Measurements from ENCODE around the gene PARP3. TPM values are rescaled to one million over a fixed set of nuclear protein-coding genes. Genes with fewer than 3 reads are reported as not detected.

PARP3 gene
- total RNA-seq, 1 donor from 2014 or later, result 4.8 TPM

DNA sequence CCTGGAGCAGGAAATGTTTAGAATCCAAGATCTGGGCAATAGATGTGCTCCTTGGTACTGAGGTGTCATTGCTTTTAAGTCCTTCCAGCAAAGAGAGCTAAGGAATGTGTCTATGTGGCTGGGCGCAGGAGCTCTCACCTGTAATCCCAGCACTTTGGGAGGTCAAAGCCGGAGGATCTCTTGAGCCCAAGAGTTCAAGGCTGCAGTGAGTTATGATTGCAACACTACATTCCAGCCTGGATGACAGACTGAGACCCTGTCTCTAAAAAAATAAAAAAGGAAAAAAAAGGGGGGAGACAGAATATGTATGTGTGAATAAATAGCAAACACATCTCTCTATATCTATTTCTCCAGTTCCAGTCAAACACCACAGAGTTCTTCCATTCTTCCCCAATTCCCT is 8.7 kb downstream of the PARP3 start:
- Histone ChIP-seq H3K4me2 (ENCODE audit: low read length) (no peak overlapping the region), H3K36me3 (ENCODE audit: insufficient read depth, low read length) (no peaks in the 10 kb centered on the region), H3K27me3 (ENCODE audit: insufficient read depth, low read length) (peaks cover 9% of the 10 kb centered on the region), H3K9me3 (ENCODE audit: insufficient read depth, low read depth, low read length) (no peaks in the 10 kb centered on the region), H3K9ac (ENCODE audit: low read length) (no peak overlapping the region), H4K20me1 (ENCODE audit: insufficient read depth, low read length) (peaks cover 4% of the 10 kb centered on the region), H2AFZ (ENCODE audit: low read depth, low read length) (no peak overlapping the region), H3K79me2 (ENCODE audit: insufficient read depth, low read length) (no peaks in the 10 kb centered on the region), H3K4me1 (ENCODE audit: insufficient read depth, low read length) (peaks cover 9% of the 10 kb centered on the region), H3K27ac (ENCODE audit: low read depth, low read length) (no peak overlapping the region), H3K4me3 (ENCODE audit: insufficient read depth, low read depth, low read length) (no peak overlapping the region)
- FAIRE-seq, result no peak
- no peaks in the 10 kb centered on the region for H3K4me1 Mint-ChIP-seq (ENCODE audit: low read depth, unreplicated experiment)
- peaks cover 7% of the 10 kb centered on the region for H3K9me3 Mint-ChIP-seq (ENCODE audit: unreplicated experiment)
- H3K27me3 Mint-ChIP-seq (ENCODE audit: low read depth, unreplicated experiment), result peaks cover 63% of the 10 kb centered on the region
- no peak for DNase-seq (ENCODE audit: low read depth)
- no peak overlapping the region for H3K4me3 Mint-ChIP-seq (ENCODE audit: unreplicated experiment)
- peaks cover 14% of the 10 kb centered on the region for H3K36me3 Mint-ChIP-seq (ENCODE audit: low read depth, unreplicated experiment)
- H3K27ac Mint-ChIP-seq (ENCODE audit: unreplicated experiment), result no peak overlapping the region
- no peak for TF ChIP-seq EZH2 (IDR thresholded peaks at IDR 0.05; ENCODE audit: insufficient read depth, low read length)
- TF ChIP-seq, protein P1, sequence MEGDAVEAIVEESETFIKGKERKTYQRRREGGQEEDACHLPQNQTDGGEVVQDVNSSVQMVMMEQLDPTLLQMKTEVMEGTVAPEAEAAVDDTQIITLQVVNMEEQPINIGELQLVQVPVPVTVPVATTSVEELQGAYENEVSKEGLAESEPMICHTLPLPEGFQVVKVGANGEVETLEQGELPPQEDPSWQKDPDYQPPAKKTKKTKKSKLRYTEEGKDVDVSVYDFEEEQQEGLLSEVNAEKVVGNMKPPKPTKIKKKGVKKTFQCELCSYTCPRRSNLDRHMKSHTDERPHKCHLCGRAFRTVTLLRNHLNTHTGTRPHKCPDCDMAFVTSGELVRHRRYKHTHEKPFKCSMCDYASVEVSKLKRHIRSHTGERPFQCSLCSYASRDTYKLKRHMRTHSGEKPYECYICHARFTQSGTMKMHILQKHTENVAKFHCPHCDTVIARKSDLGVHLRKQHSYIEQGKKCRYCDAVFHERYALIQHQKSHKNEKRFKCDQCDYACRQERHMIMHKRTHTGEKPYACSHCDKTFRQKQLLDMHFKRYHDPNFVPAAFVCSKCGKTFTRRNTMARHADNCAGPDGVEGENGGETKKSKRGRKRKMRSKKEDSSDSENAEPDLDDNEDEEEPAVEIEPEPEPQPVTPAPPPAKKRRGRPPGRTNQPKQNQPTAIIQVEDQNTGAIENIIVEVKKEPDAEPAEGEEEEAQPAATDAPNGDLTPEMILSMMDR (IDR thresholded peaks at IDR 0.05; ENCODE audit: insufficient read depth, low read depth, low read length), result no peak

DNA sequence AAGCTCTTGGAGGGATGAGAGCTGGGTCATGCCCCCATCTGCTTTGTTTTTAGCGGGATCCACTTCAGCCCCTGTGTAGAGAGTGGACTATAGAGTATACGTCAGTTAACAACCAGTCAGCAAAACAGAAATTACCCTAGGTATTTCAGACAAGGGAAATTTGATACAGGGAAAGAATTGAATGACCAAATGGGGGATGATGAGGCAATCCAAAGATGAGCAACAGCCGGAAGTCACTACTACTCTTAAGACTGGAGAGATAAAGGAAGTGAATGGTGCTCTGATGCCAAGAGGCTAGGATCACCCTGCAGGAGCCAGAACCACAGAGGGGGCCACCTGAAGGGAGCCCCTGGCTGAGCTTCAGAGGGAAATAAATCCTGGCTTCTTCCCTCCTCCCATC is 11.3 kb downstream of the PARP3 start:
- Histone ChIP-seq H3K36me3 (ENCODE audit: insufficient read depth, low read length) (peaks cover 4% of the 10 kb centered on the region), H3K4me1 (ENCODE audit: insufficient read depth, low read length) (peaks cover 9% of the 10 kb centered on the region), H3K9ac (ENCODE audit: low read length) (no peak overlapping the region), H3K27me3 (ENCODE audit: insufficient read depth, low read length) (peaks cover 9% of the 10 kb centered on the region), H3K9me3 (ENCODE audit: insufficient read depth, low read depth, low read length) (no peaks in the 10 kb centered on the region), H4K20me1 (ENCODE audit: insufficient read depth, low read length) (peaks cover 16% of the 10 kb centered on the region), H2AFZ (ENCODE audit: low read depth, low read length) (no peak overlapping the region), H3K27ac (ENCODE audit: low read depth, low read length) (no peak overlapping the region), H3K4me3 (ENCODE audit: insufficient read depth, low read depth, low read length) (no peak overlapping the region), H3K79me2 (ENCODE audit: insufficient read depth, low read length) (no peaks in the 10 kb centered on the region), H3K4me2 (ENCODE audit: low read length) (no peak overlapping the region)
- H3K4me3 Mint-ChIP-seq (ENCODE audit: unreplicated experiment), result no peak overlapping the region
- TF ChIP-seq, protein P1 (IDR thresholded peaks at IDR 0.05; ENCODE audit: insufficient read depth, low read depth, low read length), result no peak
- TF ChIP-seq EZH2 (IDR thresholded peaks at IDR 0.05; ENCODE audit: insufficient read depth, low read length), result no peak
- peaks cover 5% of the 10 kb centered on the region for H3K9me3 Mint-ChIP-seq (ENCODE audit: unreplicated experiment)
- H3K4me1 Mint-ChIP-seq (ENCODE audit: low read depth, unreplicated experiment), result no peaks in the 10 kb centered on the region
- peak; percentile 47 for DNase-seq (ENCODE audit: low read depth)
- peaks cover 44% of the 10 kb centered on the region for H3K27me3 Mint-ChIP-seq (ENCODE audit: low read depth, unreplicated experiment)
- no peak overlapping the region for H3K27ac Mint-ChIP-seq (ENCODE audit: unreplicated experiment)
- peak; percentile 34 for FAIRE-seq
- peaks cover 9% of the 10 kb centered on the region for H3K36me3 Mint-ChIP-seq (ENCODE audit: low read depth, unreplicated experiment)

DNA sequence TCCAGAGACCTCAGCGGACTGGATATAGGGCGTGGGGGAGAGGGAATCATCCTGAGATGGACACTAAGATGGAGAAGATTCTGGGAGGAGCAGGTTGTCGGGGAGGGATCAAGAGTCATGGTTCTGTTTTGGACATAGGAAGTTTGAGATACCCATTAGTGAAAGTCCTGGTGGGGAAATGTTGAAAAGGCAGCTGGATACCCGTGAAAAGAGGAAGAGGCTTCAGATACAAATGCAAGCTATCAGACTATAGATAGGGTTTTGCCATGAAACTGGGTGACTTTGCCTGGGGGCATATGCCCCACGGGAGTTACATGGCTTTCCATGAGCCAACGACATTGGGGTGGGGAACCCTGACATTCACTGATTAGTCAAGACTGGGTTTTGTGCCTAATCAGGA is 11.9 kb downstream of the PARP3 start:
- DNase-seq (ENCODE audit: low read depth) (no peak), FAIRE-seq (no peak)
- Histone ChIP-seq H3K36me3 (ENCODE audit: insufficient read depth, low read length) (peaks cover 4% of the 10 kb centered on the region), H3K4me3 (ENCODE audit: insufficient read depth, low read depth, low read length) (no peak overlapping the region), H3K27me3 (ENCODE audit: insufficient read depth, low read length) (peaks cover 9% of the 10 kb centered on the region), H3K9me3 (ENCODE audit: insufficient read depth, low read depth, low read length) (no peaks in the 10 kb centered on the region), H3K9ac (ENCODE audit: low read length) (no peak overlapping the region), H2AFZ (ENCODE audit: low read depth, low read length) (no peak overlapping the region), H4K20me1 (ENCODE audit: insufficient read depth, low read length) (peaks cover 16% of the 10 kb centered on the region), H3K27ac (ENCODE audit: low read depth, low read length) (no peak overlapping the region), H3K4me1 (ENCODE audit: insufficient read depth, low read length) (peaks cover 9% of the 10 kb centered on the region), H3K4me2 (ENCODE audit: low read length) (no peak overlapping the region), H3K79me2 (ENCODE audit: insufficient read depth, low read length) (no peaks in the 10 kb centered on the region)
- Mint-ChIP-seq H3K27me3 (ENCODE audit: low read depth, unreplicated experiment) (peaks cover 38% of the 10 kb centered on the region), H3K27ac (ENCODE audit: unreplicated experiment) (no peak overlapping the region), H3K4me1 (ENCODE audit: low read depth, unreplicated experiment) (no peaks in the 10 kb centered on the region), H3K9me3 (ENCODE audit: unreplicated experiment) (peaks cover 5% of the 10 kb centered on the region), H3K36me3 (ENCODE audit: low read depth, unreplicated experiment) (peaks cover 12% of the 10 kb centered on the region), H3K4me3 (ENCODE audit: unreplicated experiment) (no peak overlapping the region)
- TF ChIP-seq, protein P1 (IDR thresholded peaks at IDR 0.05; ENCODE audit: insufficient read depth, low read depth, low read length), result no peak

Measured in astrocyte (in vitro differentiated cells and primary cell).